Measurements from ENCODE around the gene ROCK2.
"Not testable (repeated sequence)": the region's sequence is repeated elsewhere in the genome, so short reads cannot be mapped to it uniquely, and the experiment has no call there.

Gene ROCK2

GRCh38 chr2:11212645-11213044 is 131.8 kb downstream of the ROCK2 start:
- FAIRE-seq (no peak), DNase-seq (ENCODE audit: extremely low spot score, insufficient read length, low read depth) (no peak)

- no peak for DNase-seq (ENCODE audit: extremely low spot score, insufficient read length, low read depth)
- no peak for FAIRE-seq
Measured at GRCh38 chr2:11208083-11208482, 136.4 kb downstream of the ROCK2 start.

DNA sequence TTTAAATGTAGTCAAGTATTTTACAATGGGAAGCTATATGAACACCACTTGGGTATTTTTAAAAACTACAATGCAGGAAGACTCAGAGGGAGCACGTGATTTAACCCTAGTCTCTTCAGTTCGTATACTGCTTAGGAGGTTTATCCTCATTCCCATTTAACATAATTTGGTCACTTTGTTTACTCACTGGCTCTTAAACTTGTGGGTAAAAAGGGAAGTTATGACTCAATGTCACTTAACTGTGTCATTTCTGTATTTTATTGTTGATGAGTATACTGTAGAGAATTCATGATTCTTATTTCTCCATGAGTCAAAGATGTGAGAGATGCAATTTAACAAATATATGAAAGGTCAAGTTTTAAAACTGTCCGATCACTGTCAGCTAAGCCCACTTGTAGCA is 141.0 kb downstream of the ROCK2 start:
- FAIRE-seq, result no peak

GRCh38 chr2:11201969-11202368 is 142.5 kb downstream of the ROCK2 start:
- FAIRE-seq, result no peak
- no peak for DNase-seq (ENCODE audit: extremely low spot score, insufficient read length, low read depth)

More for the DNA sequence above, 141.0 kb downstream of the ROCK2 start:
- DNase-seq (ENCODE audit: extremely low spot score, insufficient read length, low read depth), result no peak

DNA sequence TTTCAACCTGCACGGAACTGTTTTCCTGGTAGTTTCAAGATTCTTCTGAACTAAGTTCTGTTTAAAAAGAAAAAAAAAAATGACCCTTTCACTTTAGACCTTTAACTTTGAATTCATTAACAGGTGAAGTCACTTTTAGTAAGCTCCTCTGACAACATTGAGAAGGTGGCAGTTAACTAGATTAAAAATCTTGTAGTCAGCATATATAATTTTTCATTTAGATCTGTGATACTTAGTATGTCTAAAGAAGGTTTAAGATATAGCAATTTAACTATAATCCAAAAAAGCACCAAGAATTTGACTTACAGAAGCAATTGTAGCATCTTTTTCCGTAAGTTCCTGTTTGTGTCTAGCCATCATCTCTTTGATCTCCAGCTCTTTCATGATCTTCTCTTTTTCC is 143.8 kb downstream of the ROCK2 start:
- no peak for FAIRE-seq

GRCh38 chr2:11196246-11196645 is 148.2 kb downstream of the ROCK2 start:
- DNase-seq (ENCODE audit: extremely low spot score, insufficient read length, low read depth) (no peak), FAIRE-seq (no peak)

More for the DNA sequence above, 143.8 kb downstream of the ROCK2 start:
- no peak for DNase-seq (ENCODE audit: extremely low spot score, insufficient read length, low read depth)

DNA sequence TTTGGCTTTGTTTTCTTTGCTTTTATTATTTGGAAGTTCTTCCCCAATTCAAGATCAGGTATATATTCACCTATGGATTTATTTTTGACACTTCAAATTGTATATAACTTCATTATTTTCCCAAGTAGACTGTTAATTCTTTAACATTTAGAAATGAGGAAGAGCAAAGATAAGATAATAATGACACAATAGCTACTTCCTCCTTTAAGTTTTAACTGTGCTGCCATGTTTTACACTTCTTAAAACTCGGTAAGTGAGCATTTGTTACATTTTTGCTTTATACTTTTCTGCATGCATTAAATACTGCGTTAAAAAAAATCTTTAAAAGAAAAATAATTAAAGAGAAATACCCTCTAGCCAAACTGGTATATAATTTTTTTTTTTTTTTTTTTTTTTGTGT is 156.7 kb downstream of the ROCK2 start:
- FAIRE-seq, result no peak
- DNase-seq (ENCODE audit: extremely low spot score, insufficient read length, low read depth), result no peak

DNA sequence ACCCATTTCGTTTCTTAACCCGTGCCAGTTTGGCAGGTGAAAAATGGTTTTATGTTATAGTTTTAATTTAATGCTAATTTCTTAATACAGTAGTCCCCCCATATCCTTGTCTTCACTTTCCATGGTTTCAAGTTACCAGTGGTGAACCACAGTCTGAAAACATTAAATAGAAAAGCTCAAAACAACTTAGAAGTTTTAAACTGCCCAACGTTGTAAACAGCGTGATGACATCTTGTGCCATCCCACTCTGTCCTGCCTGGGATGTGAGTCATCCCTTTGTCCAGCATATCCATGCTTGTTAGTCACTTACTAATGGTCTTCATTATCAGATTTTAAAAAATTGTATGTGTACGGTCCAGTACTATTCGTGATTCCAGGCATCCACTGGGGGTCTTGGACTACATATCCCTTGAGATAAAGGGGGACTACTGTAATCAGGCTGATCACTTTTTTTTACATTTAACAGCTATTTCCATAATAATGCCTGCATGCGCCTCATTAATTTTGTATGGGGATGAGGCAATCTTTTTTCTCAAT is 157.3 kb downstream of the ROCK2 start:
- DNase-seq (ENCODE audit: extremely low spot score, insufficient read length, low read depth) (no peak), FAIRE-seq (no peak)

- DNase-seq (ENCODE audit: extremely low spot score, insufficient read length, low read depth) (no peak), FAIRE-seq (no peak)
Measured at GRCh38 chr2:11186145-11186544, 158.3 kb downstream of the ROCK2 start.

- DNase-seq (ENCODE audit: extremely low spot score, insufficient read length, low read depth) (no peak), FAIRE-seq (no peak)
Measured at GRCh38 chr2:11182951-11183350, 161.5 kb downstream of the ROCK2 start.

GRCh38 chr2:11180653-11181052 is 163.8 kb downstream of the ROCK2 start:
- FAIRE-seq, result no peak
- DNase-seq (ENCODE audit: extremely low spot score, insufficient read length, low read depth), result no peak

- DNase-seq (ENCODE audit: extremely low spot score, insufficient read length, low read depth), result no peak
- FAIRE-seq, result no peak
Measured at GRCh38 chr2:11179899-11180298, 164.5 kb downstream of the ROCK2 start.

GRCh38 chr2:11179196-11179595 is 165.2 kb downstream of the ROCK2 start:
- DNase-seq (ENCODE audit: extremely low spot score, insufficient read length, low read depth), result no peak
- FAIRE-seq, result no peak

GRCh38 chr2:11177871-11178690 is 166.4 kb downstream of the ROCK2 start:
- FAIRE-seq (no peak), DNase-seq (ENCODE audit: extremely low spot score, insufficient read length, low read depth) (no peak)

- no peak for FAIRE-seq
Measured at GRCh38 chr2:11175293-11175795, 169.1 kb downstream of the ROCK2 start.

DNA sequence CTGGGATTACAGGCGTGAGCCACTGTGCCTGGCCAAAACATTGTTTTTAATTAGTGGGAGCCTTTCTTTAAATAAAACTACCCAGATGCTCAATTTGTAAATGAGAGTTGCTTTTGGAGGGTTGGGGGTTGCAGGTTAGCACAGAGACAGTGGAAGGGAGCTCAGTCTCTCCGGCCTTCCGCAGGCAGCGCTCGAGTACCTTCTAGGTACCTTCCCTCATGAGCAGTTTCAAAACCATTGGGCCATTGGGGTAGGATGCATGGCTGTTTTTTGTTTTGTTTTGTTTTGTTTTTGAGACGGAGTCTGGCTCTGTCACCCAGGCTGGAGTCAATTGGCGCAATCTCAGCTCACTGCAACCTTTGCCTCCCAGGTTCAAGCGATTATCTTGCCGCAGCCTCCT is 170.2 kb downstream of the ROCK2 start:
- FAIRE-seq (no peak), DNase-seq (ENCODE audit: extremely low spot score, insufficient read length, low read depth) (no peak)

More at GRCh38 chr2:11175293-11175795, 169.1 kb downstream of the ROCK2 start:
- DNase-seq (ENCODE audit: extremely low spot score, insufficient read length, low read depth), result no peak

DNA sequence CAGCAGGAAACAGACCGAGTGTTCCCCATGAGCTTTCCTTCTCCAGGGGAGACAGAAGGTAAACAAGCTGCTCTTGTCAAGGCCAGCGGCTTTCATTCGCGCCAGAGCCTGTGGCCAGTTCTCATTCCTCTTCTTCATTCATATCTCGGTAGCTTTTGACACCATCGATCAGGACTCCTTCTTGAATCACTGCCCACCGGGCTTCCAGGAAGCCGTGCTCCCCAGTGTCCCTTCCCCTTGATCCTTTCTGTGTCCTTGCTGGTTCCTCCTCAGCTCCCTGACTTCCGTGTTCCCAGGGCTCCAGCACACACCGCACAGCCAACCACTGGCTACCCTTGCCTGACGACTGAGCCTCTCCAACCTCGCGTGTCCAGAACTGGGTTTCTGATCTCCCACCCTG is 175.1 kb downstream of the ROCK2 start:
- no peak for FAIRE-seq

DNA sequence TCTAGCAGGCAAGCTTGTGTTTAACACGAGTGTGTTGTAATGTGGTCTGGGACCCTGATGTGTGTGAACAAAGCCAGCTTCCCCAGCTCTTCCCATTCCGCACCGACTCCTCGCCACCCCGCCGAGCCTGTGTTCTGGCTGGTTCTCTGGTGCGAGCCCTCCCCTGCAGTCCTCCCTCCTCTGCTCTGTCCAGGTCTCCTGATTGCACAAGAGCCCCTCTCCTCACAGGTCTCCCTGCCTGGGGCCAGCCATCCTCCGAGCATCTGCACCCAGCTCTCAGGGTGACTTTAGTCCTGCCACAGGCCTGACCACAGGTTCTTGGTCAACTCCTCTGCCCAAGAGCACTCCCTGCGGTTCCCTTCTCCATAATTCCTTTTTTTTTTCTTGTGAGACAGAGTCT is 175.9 kb downstream of the ROCK2 start:
- DNase-seq (ENCODE audit: extremely low spot score, insufficient read length, low read depth) (no peak), FAIRE-seq (no peak)

More for the DNA sequence above, 175.1 kb downstream of the ROCK2 start:
- no peak for DNase-seq (ENCODE audit: extremely low spot score, insufficient read length, low read depth)

- FAIRE-seq (no peak), DNase-seq (ENCODE audit: extremely low spot score, insufficient read length, low read depth) (no peak)
Measured at GRCh38 chr2:11166476-11166875, 178.0 kb downstream of the ROCK2 start.

- not testable (repeated sequence) for FAIRE-seq; DNase-seq (ENCODE audit: extremely low spot score, insufficient read length, low read depth)
Measured at GRCh38 chr2:11165046-11165445, 179.4 kb downstream of the ROCK2 start.
